DMS114 treated with DMSO at 0.1 percent for 48 hours (cell line): ENCODE results near the gene SMC6.

Experiments used
- DNase-seq: peaks from one replicate; lab custom pipeline; 2025; ENCODE audit not compliant: unreplicated experiment; lab: John Stamatoyannopoulos, UW

Gene SMC6

GRCh38 chr2:17621781-17622180 is 131.8 kb downstream of the SMC6 start:
- DNase-seq = no peak

- DNase-seq = no peak
Observed at GRCh38 chr2:17620841-17621240, 132.8 kb downstream of the SMC6 start.

DNA sequence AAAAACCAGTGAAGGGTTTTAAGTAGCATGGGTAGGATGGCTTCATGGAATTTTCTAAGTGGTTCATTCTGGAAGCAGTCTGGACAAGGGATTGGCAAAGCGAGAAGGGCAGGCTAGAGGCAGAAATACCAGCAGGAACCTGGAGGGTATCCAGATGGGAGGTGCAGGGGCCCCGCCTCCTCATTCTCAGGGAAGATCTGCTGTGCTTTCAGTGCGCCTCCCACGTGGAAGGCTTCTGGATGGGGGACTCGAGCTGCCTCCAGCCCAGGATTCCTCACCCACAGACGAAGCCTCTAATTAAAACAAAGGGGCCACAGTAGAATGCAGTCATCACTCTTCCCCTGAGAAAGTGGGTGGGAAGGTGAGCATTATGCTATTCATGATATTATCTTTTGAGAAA is 133.3 kb downstream of the SMC6 start:
- no peak for DNase-seq

- no peak for DNase-seq
Observed at GRCh38 chr2:17617955-17618354, 135.7 kb downstream of the SMC6 start.

GRCh38 chr2:17617516-17617915 is 136.1 kb downstream of the SMC6 start:
- no peak for DNase-seq

DNA sequence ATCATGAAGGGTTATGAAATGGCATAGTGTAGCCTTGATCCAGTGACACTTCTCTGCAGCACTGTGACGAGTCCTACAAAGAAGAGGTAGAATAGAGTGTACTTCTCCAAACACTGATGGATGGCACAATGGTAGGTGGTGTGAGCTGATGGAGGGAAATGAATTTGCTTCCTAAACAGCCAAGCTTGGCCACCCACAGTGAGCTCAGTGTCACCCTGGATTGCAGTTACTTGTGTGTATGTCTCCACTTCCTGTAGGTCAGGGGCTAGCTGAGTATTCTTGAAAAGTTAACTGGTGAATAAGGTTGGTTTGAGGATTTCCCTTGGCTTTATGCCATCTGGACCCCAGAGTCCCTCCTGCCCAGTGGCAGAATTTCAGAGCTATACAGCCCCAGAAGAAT is 137.2 kb downstream of the SMC6 start:
- no peak for DNase-seq

DNA sequence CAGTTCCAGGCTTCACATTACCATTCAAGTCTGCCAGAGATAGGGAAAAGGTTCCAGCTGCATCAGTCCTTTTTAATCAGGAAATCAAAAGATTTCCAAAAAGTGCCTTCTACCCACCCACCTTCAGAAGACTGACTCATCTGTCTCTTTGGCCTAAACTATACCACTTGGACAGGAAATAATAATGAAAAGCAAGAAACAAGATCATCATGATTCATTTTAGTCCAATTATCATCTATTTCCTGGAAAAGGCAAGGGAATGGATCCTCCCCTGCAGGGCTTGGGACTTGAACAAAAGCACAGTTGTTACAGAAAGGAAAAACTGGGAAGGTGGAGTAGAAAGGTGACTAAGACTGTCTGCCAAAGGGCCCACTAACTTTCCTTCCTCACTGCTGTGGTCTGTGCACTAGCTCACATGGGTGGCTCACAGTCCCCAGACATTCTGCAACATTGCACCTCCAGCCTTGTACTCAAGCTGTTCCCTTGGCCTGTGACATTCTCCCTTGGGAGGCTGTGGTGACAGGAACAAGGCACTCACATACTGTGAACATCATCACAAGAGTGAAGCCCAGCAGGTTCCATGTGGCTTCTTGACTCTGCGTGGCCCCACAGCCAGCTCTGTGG is 137.8 kb downstream of the SMC6 start:
- no peak for DNase-seq

DNA sequence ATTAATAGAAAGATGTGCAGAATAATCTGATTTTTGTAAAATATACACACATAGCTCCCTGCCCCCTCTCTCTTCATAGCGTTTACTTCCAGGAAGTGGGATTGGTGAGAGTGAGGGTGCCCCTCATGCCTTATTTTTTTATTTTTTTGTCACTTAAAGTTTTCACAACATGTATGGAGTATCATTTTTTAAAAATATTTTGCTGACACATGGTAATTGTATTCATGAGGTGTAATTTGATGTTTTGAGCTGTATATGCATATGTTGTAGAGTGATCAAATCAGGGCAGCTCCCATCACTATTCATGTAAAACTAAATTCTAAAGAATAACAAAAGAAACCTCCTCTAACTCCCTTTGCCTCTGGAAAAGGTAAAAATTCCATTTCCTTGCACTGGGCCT is 138.5 kb downstream of the SMC6 start:
- no peak for DNase-seq

DNA sequence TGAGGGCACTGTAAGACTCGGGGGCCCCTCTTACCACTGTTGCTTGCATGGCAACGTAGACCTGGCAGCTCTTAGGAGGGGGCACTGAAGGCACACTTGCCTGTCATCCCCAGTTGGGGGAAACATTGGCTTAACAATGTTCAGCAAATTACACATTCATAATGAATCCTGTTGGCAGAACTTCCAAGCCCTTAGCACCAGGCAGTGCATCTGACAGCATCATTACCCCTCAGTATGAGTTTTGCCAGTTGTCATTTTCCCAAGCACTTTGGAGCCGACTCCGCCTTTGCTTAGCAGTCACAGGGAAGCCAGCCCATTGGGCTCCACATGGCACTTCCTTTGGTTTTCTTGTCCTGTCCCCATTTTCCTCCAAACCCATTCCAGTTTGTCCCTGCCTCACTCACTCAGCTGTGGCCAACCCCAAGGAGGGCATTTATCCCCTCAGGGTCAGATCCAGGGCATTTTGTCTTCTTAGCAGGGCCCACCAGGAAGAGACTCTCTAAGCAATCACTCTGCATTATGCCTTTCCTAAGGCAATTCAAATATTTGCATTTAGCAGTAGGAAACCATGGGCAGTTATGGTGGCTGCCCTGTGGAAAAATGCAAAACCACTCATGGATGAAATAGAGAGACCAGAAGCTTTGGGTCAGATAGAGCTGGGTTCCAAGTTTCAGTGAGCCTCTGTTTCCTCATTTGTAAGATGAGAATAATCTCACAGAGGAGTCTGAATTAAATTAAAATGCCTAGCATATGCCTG is 139.3 kb downstream of the SMC6 start:
- no peak for DNase-seq
